ENCODE data around the gene MYO7A.

MYO7A gene

GRCh38 chr11:77217156-77217555 lies 89.1 kb downstream of the MYO7A start:
- DNase-seq (ENCODE audit: low spot score): no peak

DNA sequence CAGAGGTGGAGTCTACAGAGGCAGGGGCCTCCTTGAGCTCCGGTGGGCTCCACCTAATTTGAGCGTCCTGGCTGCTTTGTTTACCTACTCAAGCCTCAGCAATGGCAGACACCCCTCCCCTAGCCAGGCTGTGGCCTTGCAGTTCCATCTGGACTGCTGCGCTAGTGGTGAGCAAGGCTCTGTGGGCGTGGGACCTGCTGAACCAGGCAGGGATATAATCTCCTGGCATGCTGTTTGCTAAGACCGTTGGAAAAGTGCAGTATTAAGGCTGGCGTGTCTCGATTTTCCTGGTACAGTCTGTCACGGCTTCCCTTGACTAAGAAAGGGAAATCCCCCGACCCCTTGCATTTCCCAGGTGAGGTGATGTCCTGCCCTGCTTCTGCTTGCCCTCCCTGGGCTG lies 95.8 kb downstream of the MYO7A start:
- DNase-seq (ENCODE audit: low spot score): no peak

- no peak for DNase-seq (ENCODE audit: low spot score)
Measured at GRCh38 chr11:77230878-77231605, 103.0 kb downstream of the MYO7A start.

- DNase-seq (ENCODE audit: low spot score): no peak
Measured at GRCh38 chr11:77231800-77232199, 103.8 kb downstream of the MYO7A start.

DNA sequence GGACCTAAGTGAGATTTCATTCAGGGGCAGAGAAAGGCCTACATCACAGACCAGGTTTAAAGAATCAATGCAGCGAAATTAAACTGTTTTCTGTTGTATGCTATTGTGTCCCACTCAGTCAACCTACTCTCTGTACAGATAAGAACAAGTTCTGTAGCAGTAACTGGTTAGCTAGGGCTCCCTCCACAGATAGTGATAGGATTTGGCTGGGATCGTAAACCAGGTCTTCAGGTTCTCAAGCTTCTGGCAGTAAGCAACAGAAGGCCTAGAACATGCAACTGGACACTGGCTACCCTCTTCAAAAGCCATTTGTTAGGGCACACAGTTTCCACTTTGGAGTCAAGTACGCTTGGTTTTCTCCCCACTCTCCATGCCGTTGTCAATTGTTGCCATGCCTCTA lies 104.2 kb downstream of the MYO7A start:
- no peak for DNase-seq (ENCODE audit: low spot score)

- DNase-seq (ENCODE audit: low spot score): no peak
Measured at GRCh38 chr11:77233011-77233410, 105.0 kb downstream of the MYO7A start.

DNA sequence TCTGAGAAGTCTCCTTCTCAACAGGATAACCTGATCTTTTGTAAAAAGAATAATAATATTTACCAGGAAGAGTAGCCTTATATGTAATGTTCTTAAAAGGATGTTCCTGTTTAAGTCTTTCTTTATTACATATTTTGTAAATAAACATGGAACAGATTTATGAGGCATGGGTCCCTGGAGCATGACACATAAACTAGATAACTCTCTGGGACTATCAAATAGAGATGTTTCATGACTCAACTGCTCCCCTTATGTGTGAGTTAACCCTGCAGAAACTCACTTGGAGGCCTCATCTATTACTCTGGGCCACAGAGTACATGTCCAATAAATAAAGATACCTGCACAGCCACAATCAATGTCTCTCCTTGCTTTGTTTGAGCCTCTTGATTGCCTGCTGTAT lies 108.9 kb downstream of the MYO7A start:
- DNase-seq (ENCODE audit: low spot score): no peak

DNA sequence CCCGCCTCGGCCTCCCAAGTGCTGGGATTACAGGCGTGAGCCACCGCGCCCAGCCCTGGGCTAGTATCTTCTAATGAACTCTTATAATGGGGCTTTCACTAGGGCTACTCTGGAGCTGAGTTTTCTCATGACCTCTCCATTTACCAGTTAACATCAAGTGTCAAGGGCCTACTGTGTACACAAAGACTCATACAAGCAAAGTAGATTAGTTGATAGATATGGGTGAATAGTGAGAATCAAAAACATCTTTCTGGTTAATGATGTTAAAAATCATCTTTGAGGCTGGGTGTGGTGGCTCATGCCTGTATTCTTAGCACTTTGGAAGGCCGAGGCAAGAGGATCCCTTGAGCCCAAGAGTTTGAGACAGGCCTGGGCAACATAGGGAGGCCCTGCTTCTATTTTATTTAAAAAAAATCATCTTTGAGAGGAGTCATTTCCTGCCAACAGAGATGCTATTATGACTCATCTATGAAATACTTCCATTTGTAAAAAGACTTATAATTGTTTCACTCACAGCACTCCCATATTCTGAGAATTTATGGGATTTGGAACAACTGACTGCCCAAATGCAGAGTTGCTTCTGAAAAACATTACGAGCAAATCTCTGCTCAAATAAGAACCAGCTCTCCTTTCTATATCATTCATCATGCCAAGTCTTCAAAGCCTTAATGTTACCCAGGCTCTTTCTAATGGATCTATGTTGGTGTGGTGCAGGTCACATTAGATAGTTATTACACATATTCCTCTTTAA lies 116.4 kb downstream of the MYO7A start:
- DNase-seq (ENCODE audit: low spot score): no peak

- DNase-seq (ENCODE audit: low spot score): no peak
Measured at GRCh38 chr11:77249427-77249826, 121.4 kb downstream of the MYO7A start.

DNA sequence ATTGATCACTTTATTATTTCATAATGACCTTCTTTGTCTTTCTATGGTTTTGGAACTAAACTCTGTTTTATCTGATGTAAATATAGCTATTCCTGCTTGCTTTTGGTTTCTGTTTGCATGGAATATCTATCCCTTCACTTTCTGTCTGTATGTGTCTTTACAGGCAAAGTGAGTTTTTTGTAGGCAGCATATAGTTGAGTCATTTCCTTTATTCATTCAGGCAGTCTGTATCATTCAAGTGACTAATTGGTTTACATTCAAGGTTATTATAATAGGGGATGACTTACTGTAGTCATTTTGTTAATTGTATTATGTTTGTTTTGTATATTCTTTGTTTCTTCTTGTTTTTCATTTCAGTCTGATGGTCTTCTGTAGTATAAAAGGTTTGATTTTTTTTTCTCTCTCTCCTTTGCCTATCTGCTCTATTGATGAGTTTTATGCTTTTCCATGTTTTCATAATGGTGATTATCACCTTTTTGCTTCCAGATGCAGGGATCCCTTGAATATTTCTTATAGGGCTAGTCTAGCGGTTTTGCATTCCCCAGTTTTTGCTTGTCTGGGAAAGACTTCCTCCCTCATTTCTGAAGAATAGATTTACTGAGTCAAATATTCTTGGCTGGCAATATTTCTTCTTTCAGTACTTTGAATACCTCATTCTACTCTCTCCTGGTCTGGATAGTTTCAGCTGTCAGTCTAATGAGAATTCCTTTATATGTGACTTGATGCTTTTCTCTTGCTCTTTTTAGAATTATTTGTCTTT lies 123.0 kb downstream of the MYO7A start:
- DNase-seq (ENCODE audit: low spot score): no peak

- DNase-seq (ENCODE audit: low spot score): no peak
Measured at GRCh38 chr11:77252555-77253270, 124.7 kb downstream of the MYO7A start.

- no peak for DNase-seq (ENCODE audit: low spot score)
Measured at GRCh38 chr11:77253690-77254089, 125.6 kb downstream of the MYO7A start.

GRCh38 chr11:77259641-77260040 lies 131.6 kb downstream of the MYO7A start:
- no peak for DNase-seq (ENCODE audit: low spot score)

DNA sequence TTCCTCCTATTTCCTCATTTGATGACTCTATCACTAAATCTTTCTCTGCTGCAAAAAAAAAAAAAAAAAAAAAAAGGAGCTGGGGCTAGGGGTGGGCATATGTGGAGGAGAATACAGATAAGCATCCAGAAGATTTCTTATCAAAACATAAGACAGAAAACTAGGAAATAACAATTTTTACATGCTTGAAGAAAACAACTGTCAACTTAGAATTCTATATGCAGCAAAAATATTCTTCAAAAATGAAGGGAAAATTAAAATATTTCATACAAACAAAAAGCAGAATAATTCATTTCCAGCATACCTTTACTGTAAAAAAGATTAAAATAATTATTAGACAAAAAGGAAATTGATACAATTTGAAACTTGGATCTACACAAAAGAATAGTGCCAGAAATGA lies 134.8 kb downstream of the MYO7A start:
- no peak for DNase-seq (ENCODE audit: low spot score)

All from CD4-positive, alpha-beta T cell treated with Interleukin-6 at 100 ng/mL for 8 hours (primary cell).